Stimulated activated CD8-positive, alpha-beta memory T cell treated with anti-CD3 and anti-CD28 coated beads, Interleukin-2, amount 100 ng/mL, for 1 hour (primary cell): Measurements from ENCODE around the gene STXBP3.
"Not testable (repeated sequence)": the region's sequence is repeated elsewhere in the genome, so short reads cannot be mapped to it uniquely, and the experiment has no call there.

Experiments
- DNase-seq, 2 donors: peaks; one replicate each; pipeline ENCODE4 v3.0.0-alpha.2; 2020; ENCODE audit warnings: low read depth in 2 of 2

The STXBP3 gene

DNA sequence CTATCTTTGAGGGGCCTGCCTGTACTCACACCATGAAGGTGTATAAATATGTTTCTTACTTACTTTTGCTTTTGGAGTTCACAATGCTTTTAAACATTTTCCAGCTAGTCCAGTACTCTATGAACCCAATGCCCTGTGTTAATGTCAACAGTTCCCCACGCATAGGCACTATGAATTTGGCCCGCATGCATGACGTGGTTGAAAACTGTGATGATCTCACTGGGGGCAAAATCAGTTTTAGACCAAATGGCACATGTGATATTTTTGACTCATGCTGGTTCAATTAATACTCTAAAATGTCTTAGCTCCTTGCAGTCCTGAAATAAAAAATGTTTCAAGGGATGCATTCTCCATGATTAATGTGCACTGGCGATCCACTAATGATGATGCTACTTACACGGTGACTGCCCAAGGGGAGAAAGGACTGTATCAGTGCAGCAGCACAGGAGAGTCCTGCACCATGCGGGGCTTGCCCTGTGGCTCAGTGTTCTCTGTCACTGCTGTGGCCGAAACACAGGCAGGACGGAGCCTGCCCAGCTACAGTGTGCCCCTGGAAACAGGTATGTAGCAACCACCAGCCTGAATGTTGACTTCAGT is 18.0 kb upstream of the STXBP3 start:
- no peak for DNase-seq

DNA sequence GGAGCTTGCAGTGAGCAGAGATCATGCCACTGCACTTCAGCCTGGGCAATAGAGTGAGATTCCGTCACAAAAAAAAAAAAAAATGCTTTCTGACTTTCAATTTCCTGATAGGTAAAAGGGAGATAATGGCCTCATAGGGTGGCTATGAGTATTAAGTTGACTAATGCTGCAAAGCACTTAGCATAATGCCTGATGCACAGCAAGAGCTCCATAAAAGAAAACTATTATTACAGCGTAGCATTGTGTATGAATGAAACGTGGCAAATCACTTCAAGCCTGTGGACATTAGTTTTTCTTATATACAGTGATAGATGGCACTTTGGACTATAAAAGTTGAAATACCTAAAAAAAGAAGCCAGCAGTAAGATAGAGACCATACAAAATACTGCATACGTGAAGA is 17.0 kb upstream of the STXBP3 start:
- DNase-seq: no peak

DNA sequence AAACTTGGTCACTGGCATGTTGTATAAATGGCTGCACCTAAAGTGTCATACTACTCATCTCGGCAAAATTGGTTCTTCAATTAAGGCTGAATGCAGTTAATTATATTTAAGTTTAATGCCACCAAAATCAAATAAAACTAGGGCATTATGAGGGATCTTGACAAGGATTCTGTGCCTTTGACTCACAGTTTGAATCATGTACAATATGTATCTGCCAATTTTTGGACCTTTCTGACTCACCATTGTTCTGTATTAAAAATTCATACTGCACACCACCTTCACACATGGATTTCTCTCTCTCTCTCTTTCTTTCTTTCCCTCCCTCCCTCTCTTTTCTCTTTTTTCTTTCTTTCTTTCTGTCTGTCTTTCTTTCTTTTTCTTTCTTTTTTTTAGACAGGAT is 14.1 kb upstream of the STXBP3 start:
- DNase-seq: no peak

DNA sequence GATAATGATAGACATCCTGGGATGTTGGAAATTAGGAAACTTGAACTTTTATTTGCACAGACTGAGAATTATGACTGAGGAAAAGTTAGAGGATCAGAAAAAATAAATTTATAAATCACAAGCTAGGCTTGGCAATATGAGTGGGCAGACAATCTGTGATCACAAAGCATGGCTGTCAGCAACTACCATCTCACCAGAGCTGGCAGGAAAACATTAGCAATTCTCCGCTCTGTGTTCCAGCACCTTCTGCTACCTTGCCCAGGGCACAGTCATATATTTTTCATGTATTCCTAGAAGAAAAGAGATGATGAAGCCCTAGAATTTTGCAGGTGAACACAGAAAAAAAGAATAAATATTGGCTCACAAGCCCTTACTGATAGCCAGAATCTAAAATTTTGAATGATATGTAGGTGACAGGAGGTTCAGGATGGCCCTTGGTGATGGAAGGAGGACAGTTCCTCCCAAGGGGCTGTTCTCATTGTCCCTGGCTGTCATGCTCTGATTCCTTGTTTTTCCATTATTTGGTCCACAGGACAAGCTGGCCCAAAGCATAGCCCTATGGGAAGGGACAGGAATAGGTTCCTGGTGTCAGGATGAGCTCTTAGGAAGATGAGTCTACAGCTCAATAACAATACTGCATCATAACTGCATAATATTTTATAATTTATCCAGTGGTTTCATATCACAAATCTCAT is 12.2 kb upstream of the STXBP3 start:
- DNase-seq: no peak

DNA sequence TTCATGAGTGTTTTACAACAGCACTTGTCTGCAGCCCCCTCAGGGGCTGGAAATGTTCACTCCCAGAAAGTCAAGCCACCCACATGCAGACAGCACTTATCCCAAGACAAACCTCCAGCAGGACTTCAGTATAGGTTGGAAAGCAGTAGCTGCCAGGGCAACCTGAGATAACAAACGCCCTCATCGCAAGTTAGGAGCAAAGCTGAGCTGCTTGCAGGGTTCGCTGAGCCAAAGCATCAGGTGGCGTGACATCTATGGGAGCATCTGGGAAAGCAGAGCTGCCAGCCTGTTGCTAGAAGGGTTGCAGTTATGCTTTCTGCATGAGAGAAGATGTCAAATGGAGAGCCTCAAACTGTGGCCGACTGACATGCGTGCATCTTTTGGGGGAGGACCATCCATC is 4.2 kb upstream of the STXBP3 start:
- DNase-seq: no peak

DNA sequence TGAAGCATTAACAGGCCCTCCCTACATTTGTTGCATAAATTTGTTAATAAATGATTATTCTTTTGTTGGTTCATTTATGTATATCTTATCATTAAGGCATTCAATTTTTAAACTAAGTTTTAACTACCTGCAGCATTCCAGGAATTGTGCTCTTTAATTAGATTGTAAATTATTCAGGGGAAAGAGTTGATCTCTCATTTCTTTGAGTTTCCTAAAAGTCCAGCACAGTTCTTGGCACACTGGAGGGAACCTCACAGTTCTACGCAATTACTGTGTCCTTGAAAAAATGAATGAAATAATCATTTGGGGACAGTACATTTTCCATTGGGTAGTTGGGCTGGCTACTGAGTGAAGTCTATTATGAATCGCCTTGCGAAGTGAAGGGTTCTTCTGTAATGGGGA is 493 bp upstream of the STXBP3 start:
- no peak for DNase-seq

DNA sequence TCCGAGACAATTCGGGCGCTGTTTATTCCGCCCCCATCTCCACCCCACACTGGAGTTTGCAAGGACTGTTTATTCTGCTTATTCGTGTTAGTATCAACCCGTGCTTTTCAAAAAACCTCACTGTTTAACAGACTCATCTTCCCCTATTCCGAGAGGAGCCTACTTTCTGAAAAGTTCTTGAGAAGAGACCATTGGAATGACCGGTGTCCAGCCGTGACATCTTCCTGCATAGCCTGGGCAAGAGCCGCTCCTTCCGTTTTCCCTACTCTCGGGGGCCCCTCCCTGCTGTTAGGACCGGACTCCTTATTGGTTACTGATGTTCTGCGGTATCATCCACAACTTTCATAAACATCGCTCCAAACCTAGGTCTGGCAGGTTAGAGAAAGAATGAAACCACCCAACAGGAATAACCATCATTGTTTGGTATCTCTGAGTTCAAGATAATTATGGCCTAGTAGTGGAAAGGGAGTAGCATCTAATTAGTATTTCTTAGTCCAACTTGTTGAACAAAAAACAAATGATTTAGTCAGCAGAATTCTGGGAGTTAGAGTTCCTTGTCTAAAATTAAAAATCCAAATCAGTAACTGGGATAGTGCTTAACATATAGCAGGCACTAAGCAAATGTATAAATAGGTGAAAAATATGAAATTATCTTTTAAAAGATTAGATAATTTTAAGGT is 837 bp downstream of the STXBP3 start:
- no peak for DNase-seq

DNA sequence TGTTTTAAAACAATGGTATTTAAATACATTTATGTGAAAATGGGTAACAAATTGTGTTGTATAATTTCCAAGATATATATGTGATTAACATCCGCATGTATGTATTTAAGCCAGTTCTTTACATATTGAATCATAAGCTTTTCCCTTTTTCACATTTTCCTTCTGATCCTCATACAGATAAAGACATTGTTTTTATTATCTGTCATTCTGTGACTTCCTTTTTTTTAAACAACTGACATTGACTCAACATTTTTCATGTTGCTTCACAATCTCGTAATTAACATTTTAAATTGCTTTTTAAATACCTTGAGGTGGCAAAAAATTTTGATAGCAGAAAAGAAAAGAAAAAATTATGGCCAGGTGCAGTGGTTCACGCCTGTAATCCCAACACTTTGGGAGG is 1.4 kb downstream of the STXBP3 start:
- DNase-seq: no peak

DNA sequence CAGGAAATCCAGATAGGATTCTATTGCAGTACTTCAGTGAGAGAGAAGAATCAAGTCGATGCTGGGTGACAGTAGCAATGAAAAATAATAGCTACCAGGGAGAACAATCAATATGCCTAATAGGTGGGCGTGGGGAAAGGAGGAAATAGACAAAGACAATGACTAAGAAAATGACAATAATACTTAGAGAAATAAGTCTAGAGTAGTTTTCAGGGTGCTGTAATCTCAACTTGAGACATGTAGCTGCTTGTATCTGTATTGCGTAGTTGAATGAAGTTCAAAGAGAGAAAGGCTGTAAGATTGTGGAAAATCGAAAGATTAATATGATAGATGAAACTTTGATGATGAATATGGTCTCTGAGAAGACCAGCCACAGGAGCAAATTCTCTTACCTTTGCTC is 2.6 kb downstream of the STXBP3 start:
- no peak for DNase-seq

DNA sequence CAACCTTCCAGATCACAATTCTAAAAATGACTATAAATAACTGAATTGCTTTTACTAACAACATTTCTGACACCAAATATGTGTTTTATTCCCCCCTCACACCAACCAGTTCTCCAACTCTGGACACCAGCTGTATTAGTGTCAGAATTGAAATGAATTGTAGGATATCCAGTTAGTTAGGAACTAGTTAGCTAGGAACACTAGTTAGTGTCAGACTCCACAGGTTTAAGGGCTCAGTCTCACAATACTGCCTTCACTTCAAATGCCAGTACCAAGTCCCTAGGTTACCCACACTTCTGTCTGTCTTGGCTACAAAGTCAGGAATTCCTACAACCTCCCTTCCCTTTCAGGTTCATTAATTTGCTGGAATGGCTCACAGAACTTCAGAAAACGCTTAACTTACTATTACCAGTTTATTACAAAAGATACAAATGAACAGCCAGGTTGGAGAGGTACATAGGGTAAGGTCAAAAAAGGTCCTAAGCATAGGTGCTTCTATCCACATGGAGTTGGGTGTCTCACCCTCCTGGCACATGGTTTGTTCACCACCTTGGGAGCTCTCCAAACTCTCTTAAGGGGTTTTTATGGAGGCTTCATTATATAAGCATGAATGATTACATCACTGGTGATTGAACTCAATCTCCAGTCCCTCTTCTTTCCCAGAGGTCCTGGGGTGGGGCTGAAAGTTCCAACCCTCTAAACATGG is 4.2 kb downstream of the STXBP3 start:
- no peak for DNase-seq

DNA sequence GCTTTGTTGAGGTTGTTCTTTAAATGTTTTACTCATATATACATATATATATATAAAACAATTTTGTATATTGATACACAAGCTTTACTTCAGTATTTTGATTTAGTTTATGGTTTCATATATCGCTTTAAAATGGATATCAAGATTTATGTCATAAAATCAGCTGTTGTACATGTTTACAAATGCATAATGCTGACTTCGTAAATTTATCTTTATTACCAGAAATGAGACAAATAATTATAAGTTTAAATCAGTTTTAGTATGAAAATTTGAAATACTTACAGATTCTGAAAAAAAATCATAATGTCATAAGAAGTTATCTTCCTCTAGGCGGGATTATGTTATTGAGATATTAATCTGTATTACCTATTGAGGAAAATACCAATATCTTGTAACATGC is 6.9 kb downstream of the STXBP3 start:
- no peak for DNase-seq

DNA sequence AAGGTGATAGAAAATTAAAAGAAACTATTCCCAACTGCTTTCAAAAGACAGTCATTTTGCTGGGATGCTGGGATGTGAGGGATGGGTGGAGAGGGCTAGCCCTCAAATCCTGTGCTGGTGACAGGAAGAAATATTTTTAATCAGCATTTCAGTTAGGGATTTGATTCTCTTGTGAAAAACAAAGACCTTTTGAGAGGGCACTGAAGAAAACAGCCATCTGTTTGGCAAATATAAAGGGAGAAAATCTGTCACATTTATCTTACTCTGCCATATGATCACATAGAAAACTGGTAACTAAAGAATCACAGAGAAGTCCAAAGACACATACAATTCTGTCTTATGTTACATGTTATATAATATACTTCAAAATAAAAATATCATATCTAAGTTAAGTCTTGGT is 12.3 kb downstream of the STXBP3 start:
- DNase-seq: no peak

DNA sequence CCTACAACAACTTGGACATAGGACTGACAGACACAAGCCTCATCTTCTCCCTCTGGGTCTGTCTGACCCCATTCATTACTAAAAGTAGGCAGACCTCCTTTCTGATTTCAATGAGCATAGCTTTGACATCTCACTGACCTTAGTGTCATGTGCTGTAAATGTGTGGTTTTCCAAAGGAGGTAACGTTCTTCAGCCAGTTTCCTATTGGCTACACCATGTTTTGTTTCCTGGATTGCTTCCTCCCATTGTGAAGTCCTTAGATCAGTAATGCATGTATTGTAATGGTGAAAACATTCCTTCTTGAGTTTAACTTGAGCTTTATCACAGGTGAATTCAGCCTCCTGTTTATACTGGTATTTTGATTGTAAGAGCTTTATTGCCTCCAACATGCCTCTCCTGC is 20.6 kb downstream of the STXBP3 start:
- DNase-seq: no peak

DNA sequence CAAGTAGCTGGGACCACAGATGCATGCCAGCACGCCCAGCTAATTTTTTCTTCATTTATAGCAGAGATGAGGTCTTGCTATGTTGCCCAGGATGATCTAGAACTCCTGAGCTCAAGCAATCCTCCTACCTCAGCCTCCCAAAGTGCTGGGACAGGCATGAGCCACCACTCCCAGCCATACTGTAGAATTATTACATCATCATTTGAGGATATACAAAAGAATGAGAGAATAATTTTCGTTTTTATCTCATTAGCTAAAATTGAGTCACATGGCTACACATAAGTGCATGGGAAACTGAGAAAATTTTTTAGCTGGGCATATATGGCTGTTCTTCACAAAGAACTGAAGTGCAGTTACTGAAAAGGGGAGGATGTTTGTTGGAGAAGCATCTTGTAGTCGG is 21.2 kb downstream of the STXBP3 start:
- no peak for DNase-seq

DNA sequence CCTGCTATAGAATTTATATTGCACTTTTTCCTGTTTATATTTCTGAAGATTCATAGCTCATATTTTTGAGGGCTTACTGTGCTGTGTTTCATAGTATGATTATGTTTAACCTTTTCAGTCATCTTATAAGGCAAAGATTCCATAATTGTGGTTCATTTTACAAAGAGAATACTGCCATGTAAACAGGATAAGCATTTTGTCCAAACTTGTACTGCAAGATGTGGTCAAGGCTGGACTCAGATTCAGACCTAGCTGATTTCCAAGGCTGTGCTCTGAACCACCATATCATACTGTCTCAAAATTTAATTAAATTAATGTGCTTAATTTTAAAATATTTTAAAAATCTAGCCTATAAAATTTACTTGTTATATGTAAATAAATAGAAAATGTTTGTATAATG is 31.4 kb downstream of the STXBP3 start:
- no peak for DNase-seq

DNA sequence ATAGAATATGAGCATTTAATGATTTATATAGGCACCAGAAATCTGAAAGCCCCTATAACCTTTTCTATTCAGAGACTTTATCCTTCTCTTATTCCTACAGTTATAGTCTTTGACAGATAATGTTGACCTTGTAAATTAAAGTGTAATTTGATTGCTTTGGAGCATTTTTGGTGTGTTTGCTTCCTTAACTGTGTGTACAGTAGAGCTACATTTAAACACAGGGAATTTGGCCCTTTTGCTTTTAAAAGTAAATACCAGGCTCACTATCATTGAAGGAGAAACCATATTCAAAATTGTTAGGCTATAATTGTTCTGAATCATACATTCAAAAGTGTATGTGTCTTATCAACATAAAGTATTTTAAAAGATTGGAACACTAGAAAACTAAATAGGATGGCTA is 33.0 kb downstream of the STXBP3 start:
- DNase-seq: no peak

DNA sequence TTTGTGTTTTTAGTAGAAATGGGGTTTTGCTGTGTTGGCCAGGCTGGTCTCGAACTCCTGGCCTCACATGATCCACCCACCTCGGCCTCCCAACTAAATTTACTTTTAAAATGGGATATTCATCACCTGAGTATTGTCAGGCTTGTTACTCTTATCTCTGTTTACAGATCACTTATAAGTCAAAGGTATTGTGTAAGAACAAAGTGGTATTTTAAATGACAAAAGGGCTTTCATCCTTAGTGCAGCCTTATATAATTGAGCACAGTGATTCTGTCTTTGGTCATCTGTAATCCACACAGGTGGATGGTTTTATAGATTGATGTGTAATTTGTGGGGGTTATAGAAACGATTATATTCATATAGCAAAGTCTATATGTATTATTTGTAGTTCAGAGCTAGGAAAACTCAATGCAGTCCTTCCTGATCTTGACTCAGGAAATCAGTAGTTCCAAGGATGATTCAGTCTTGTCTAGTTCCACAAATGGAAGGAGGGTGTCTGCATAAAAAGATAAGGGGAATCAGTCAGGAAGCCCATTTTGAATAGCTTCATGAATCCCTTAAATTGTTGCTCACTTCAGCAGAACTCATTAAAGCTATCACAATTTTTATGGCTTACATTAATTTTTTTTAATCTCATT is 34.6 kb downstream of the STXBP3 start:
- no peak for DNase-seq

DNA sequence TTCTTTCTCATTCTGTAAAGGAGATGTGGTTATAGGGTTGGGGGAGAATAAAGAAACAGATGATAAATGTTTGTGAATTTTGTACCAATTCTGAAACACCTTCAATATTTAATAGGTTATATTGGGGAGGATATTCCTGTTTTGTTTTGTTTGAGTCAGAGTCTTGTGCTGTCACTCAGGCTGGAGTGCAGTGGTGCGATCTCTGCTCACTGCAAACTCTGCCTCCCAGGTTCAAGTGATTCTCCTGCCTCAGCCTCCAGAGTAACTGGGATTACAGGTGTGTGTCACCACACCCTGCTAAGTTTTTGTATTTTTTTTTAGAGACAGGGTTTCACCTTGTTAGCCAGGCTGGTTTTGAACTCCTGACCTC is 35.1 kb downstream of the STXBP3 start:
- DNase-seq: not testable (repeated sequence)

DNA sequence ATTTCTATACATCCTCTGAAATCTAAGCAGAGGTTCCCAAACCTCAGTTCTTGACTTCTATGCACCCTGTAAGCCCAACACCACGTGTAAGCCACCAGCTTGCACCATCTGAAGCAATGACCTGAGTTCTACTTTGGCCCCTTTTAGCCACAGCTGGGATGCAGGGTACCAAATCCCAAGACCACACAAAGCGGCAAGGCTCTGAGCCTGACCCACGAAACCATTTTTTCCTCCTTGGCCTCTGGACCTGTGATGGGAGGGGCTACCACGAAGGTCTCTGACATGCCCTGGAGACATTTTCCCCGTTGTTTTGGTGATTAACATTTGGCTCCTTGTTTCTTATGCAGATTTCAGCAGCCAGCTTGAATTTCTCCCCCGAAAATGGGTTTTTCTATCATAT is 38.8 kb downstream of the STXBP3 start:
- no peak for DNase-seq

DNA sequence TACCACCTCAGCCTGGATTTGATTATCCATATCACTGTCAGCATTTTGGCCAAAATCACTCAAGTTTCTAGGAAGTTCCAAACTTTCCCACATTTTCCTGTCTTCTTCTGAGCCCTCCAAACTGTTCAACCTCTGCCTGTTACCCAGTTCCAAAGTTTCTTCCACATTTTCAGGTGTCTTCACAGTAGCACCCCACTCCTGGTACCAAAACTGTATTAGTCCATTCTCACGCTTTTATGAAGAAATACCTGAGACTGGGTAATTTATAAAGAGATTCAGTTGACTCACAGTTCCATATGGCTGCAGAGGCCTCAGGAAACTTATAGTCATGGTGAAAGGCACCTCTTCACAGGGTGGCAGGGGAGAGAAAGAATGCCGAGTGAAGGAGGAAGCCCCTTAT is 39.4 kb downstream of the STXBP3 start:
- DNase-seq: no peak

DNA sequence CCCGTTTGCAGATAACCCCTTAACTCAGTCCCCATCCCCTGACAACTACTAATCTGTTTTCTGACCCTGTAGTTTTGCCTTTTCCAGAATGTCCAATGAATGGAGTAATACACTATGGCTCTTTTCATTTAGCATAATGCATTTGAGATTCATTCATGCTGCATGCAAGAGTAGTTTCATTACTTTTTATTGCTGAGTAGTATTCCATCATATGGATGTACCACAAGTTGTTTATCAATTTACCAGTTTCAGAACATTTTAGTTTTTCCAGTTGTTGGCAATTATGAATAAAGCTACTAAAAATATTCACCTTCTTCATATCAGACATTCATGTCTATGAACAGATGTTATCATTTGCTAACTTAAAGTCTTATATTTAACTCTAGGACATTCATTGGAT is 45.3 kb downstream of the STXBP3 start:
- no peak for DNase-seq

DNA sequence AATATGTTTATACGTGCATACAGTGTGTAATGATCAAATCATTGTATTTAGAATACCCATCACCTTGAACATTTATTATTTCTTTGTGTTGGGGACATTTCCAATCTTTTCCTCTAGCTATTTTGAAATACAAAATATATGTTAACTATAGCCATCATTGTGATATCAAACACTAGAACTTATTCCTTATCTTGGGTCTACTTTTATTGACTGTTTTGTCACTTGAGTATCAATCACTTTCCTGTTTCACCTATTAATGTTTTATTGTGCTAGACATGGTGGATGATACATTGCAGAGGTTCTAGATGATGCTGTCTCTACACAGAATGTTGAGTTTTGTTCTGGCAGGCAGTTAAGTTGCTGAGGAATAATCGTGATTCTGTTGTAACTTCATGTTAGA is 45.9 kb downstream of the STXBP3 start:
- DNase-seq: no peak
